Ectodermal cell (in vitro differentiated cells): Measurements from ENCODE around the gene FGF9.

Source experiments
- H3K27ac ChIP-seq: 2 replicates; pipeline ENCODE4 v1.7.0; 2013; ENCODE audit warnings: mild to moderate bottlenecking, low read depth, low read length; ENCODE audit not compliant: insufficient read depth, poor library complexity, severe bottlenecking
- H3K27me3 ChIP-seq: 2 replicates; pipeline ENCODE4 v1.7.0; 2013; ENCODE audit warnings: mild to moderate bottlenecking, low read length; ENCODE audit not compliant: insufficient read depth, control insufficient read depth, poor library complexity, severe bottlenecking
- H3K36me3 ChIP-seq: one replicate; pipeline ENCODE4 v1.7.0; 2013; ENCODE audit warnings: low read length; ENCODE audit not compliant: control insufficient read depth, insufficient read depth
- H3K4me1 ChIP-seq: one replicate; pipeline ENCODE4 v1.7.0; 2013; ENCODE audit warnings: low read length; ENCODE audit not compliant: control insufficient read depth, insufficient read depth
- H3K4me3 ChIP-seq: 2 replicates; pipeline ENCODE4 v1.7.0; 2013; ENCODE audit warnings: low read depth, low read length, control low read depth; ENCODE audit not compliant: insufficient read depth
- H3K9me3 ChIP-seq: 2 replicates; pipeline ENCODE4 v1.7.0; 2013; ENCODE audit warnings: mild to moderate bottlenecking, low read length, moderate library complexity; ENCODE audit not compliant: control insufficient read depth
- WGBS, 2 experiments: methylation state at CpG; one replicate each; pipeline ENCODE4 v1.1.7; 2013; ENCODE audit warnings: missing lambda C conversion rate in 2 of 2; 5-methylcytosine and 5-hydroxymethylcytosine counted together

FGF9 gene

GRCh38 chr13:21736926-21737325 lies 66.1 kb downstream of the FGF9 start:
- Histone ChIP-seq H3K27me3 (no peaks in the 10 kb centered on the region), H3K4me1 (no peaks in the 10 kb centered on the region), H3K4me3 (no peak overlapping the region), H3K9me3 (no peaks in the 10 kb centered on the region), H3K27ac (no peak overlapping the region), H3K36me3 (no peaks in the 10 kb centered on the region)
- WGBS, 2 experiments: 89 to 90% methylated on average over 5 of the region's 5 CpGs

GRCh38 chr13:21738630-21739029 lies 67.8 kb downstream of the FGF9 start:
- H3K9me3 ChIP-seq: no peaks in the 10 kb centered on the region
- no peaks in the 10 kb centered on the region for H3K4me1 ChIP-seq
- no peaks in the 10 kb centered on the region for H3K27me3 ChIP-seq
- no peaks in the 10 kb centered on the region for H3K36me3 ChIP-seq
- 93% methylated on average over 5 of the region's 5 CpGs for WGBS, 2 experiments
- no peak overlapping the region for H3K4me3 ChIP-seq
- no peak overlapping the region for H3K27ac ChIP-seq

GRCh38 chr13:21739771-21740170 lies 68.9 kb downstream of the FGF9 start:
- H3K9me3 ChIP-seq: no peaks in the 10 kb centered on the region
- H3K4me3 ChIP-seq: no peak overlapping the region
- H3K4me1 ChIP-seq: no peaks in the 10 kb centered on the region
- H3K27me3 ChIP-seq: no peaks in the 10 kb centered on the region
- H3K36me3 ChIP-seq: no peaks in the 10 kb centered on the region
- WGBS, 2 experiments: 82 to 85% methylated on average over 6 to 8 of the region's 8 CpGs
- H3K27ac ChIP-seq: no peak overlapping the region

- no peaks in the 10 kb centered on the region for H3K9me3 ChIP-seq
- H3K36me3 ChIP-seq: no peaks in the 10 kb centered on the region
- H3K27ac ChIP-seq: no peak overlapping the region
- H3K27me3 ChIP-seq: no peaks in the 10 kb centered on the region
- H3K4me1 ChIP-seq: no peaks in the 10 kb centered on the region
- WGBS, 2 experiments: 93 to 97% methylated on average over 4 of the region's 4 CpGs
- H3K4me3 ChIP-seq: no peak overlapping the region
Measured at GRCh38 chr13:21741396-21741979, 70.6 kb downstream of the FGF9 start.

- Histone ChIP-seq H3K4me1 (no peaks in the 10 kb centered on the region), H3K27me3 (no peaks in the 10 kb centered on the region), H3K27ac (no peak overlapping the region), H3K36me3 (no peaks in the 10 kb centered on the region), H3K4me3 (no peak overlapping the region), H3K9me3 (no peaks in the 10 kb centered on the region)
- 88 to 89% methylated on average over 6 to 7 of the region's 7 CpGs for WGBS, 2 experiments
Measured at GRCh38 chr13:21742096-21742495, 71.2 kb downstream of the FGF9 start.

GRCh38 chr13:21744149-21744548 lies 73.3 kb downstream of the FGF9 start:
- Histone ChIP-seq H3K36me3 (no peaks in the 10 kb centered on the region), H3K4me1 (no peaks in the 10 kb centered on the region), H3K27ac (no peak overlapping the region), H3K9me3 (no peaks in the 10 kb centered on the region), H3K4me3 (no peak overlapping the region), H3K27me3 (no peaks in the 10 kb centered on the region)
- WGBS, 2 experiments: 61 to 63% methylated on average over 3 of the region's 3 CpGs

GRCh38 chr13:21745307-21745706 lies 74.4 kb downstream of the FGF9 start:
- no peak overlapping the region for H3K4me3 ChIP-seq
- no peaks in the 10 kb centered on the region for H3K4me1 ChIP-seq
- no peaks in the 10 kb centered on the region for H3K36me3 ChIP-seq
- H3K27ac ChIP-seq: no peak overlapping the region
- no peaks in the 10 kb centered on the region for H3K27me3 ChIP-seq
- no peaks in the 10 kb centered on the region for H3K9me3 ChIP-seq

- Histone ChIP-seq H3K4me3 (no peak overlapping the region), H3K36me3 (no peaks in the 10 kb centered on the region), H3K9me3 (no peaks in the 10 kb centered on the region), H3K4me1 (no peaks in the 10 kb centered on the region), H3K27me3 (no peaks in the 10 kb centered on the region), H3K27ac (no peak overlapping the region)
- WGBS, 2 experiments: 74 to 75% methylated on average over 4 of the region's 4 CpGs
Measured at GRCh38 chr13:21747456-21747855, 76.6 kb downstream of the FGF9 start.

- H3K4me3 ChIP-seq: no peak overlapping the region
- 92 to 95% methylated on average over 1 of the region's 1 CpG for WGBS, 2 experiments
- no peaks in the 10 kb centered on the region for H3K4me1 ChIP-seq
- H3K27me3 ChIP-seq: no peaks in the 10 kb centered on the region
- H3K27ac ChIP-seq: no peak overlapping the region
- no peaks in the 10 kb centered on the region for H3K9me3 ChIP-seq
- no peaks in the 10 kb centered on the region for H3K36me3 ChIP-seq
Measured at GRCh38 chr13:21748166-21748565, 77.3 kb downstream of the FGF9 start.

GRCh38 chr13:21749410-21749809 lies 78.5 kb downstream of the FGF9 start:
- Histone ChIP-seq H3K27ac (no peak overlapping the region), H3K4me3 (no peak overlapping the region), H3K4me1 (no peaks in the 10 kb centered on the region), H3K27me3 (no peaks in the 10 kb centered on the region), H3K36me3 (no peaks in the 10 kb centered on the region), H3K9me3 (no peaks in the 10 kb centered on the region)
- WGBS, 2 experiments: 100% methylated on average over 1 of the region's 1 CpG

GRCh38 chr13:21752501-21752900 lies 81.6 kb downstream of the FGF9 start:
- peaks cover 6% of the 10 kb centered on the region for H3K4me1 ChIP-seq
- H3K27me3 ChIP-seq: no peaks in the 10 kb centered on the region
- H3K4me3 ChIP-seq: no peak overlapping the region
- no peaks in the 10 kb centered on the region for H3K36me3 ChIP-seq
- 89 to 94% methylated on average over 1 of the region's 1 CpG for WGBS, 2 experiments
- H3K9me3 ChIP-seq: no peaks in the 10 kb centered on the region
- no peak overlapping the region for H3K27ac ChIP-seq
